B cell (primary cell): ENCODE data around the gene SIRPG. TPM values are rescaled to one million over a fixed set of nuclear protein-coding genes. Genes with fewer than 3 reads are reported as not detected.

ENCODE experiments used
- ATAC-seq: fragments of 200-7000 bp; cut with Tn5 transposase; one replicate; pipeline ENCODE4 v1.10.0; 2021; ENCODE audit warnings: low read depth, mild to moderate bottlenecking, moderate number of reproducible peaks, moderate library complexity
- CTCF ChIA-PET: fragments of 350-600 bp; sonication (Branson Sonifier 250); formaldehyde crosslinking; loops from one replicate; lab custom pipeline; 2021; ENCODE audit warnings: antibody characterized with exemption, inconsistent platforms; lab: Charles Lee
- POLR2A ChIA-PET: fragments of 350-600 bp; sonication (Branson Sonifier 250); formaldehyde crosslinking; loops from one replicate; lab custom pipeline; 2021; ENCODE audit warnings: antibody characterized with exemption; lab: Charles Lee
- DNase-seq: peaks from one replicate; pipeline ENCODE4 v3.0.0; 2013
- H2AFZ ChIP-seq: 2 replicates; pipeline ENCODE4 v1.6.1; 2012; ENCODE audit warnings: mild to moderate bottlenecking, low read depth, low read length; ENCODE audit not compliant: insufficient read depth, poor library complexity, severe bottlenecking
- H3K27ac ChIP-seq, 2 donors: 1 replicate in 1 of 2; 2 replicates in 1 of 2; pipeline ENCODE4 v1.5.1; 2012 to 2013; ENCODE audit warnings: low read length in 2 of 2, mild to moderate bottlenecking in 2 of 2, moderate library complexity in 1 of 2
- H3K27me3 ChIP-seq, 4 experiments: fragments of 200-600 bp in 1 of 4; sonication (generic) in 1 of 4; replicated peaks in 1 of 4; 1 replicate in 2 of 4; 2 replicates in 2 of 4; pipeline versions ENCODE4 v1.6.1 to v1.7.0; 2013 to 2016; ENCODE audit warnings: low read length in 3 of 4, mild to moderate bottlenecking in 2 of 4, mixed read lengths in 1 of 4, moderate library complexity in 1 of 4; ENCODE audit not compliant: insufficient read depth in 4 of 4, control insufficient read depth in 3 of 4; ENCODE audit errors: control extremely low read depth in 1 of 4
- H3K36me3 ChIP-seq, 2 experiments: replicated peaks in 1 of 2; 1 replicate in 1 of 2; 2 replicates in 1 of 2; pipeline versions ENCODE4 v1.6.1 to v1.7.1; 2013; ENCODE audit warnings: low read length in 1 of 2; ENCODE audit not compliant: insufficient read depth in 2 of 2, control insufficient read depth in 1 of 2; ENCODE audit errors: control extremely low read depth in 1 of 2, extremely low read depth in 1 of 2
- H3K4me1 ChIP-seq, 2 donors: fragments of 200-600 bp in 1 of 2; sonication (generic) in 1 of 2; 1 replicate in 1 of 2; 2 replicates in 1 of 2; pipeline versions ENCODE4 v1.5.1 to v1.6.1; 2013 to 2017; ENCODE audit warnings: low read length in 2 of 2; ENCODE audit not compliant: control insufficient read depth in 2 of 2, insufficient read depth in 2 of 2
- H3K4me2 ChIP-seq: replicated peaks from 2 replicates; pipeline ENCODE3; 2012; ENCODE audit warnings: mild to moderate bottlenecking, low read depth, low read length; ENCODE audit not compliant: poor library complexity, severe bottlenecking
- H3K4me3 ChIP-seq, 5 experiments: fragments of 200-600 bp in 1 of 5; sonication (generic) in 1 of 5; 1 replicate in 3 of 5; 2 replicates in 2 of 5; pipeline versions ENCODE4 v1.5.1 to v1.7.0; 2011 to 2016; ENCODE audit warnings: low read length in 4 of 5, mild to moderate bottlenecking in 4 of 5, low read depth in 2 of 5, control low read depth in 1 of 5, moderate library complexity in 1 of 5; ENCODE audit not compliant: insufficient read depth in 1 of 5; ENCODE audit errors: control extremely low read depth in 1 of 5, extremely low read depth in 1 of 5
- H3K79me2 ChIP-seq: fragments of 200-600 bp; sonication (generic); one replicate; pipeline ENCODE4 v1.6.0; 2016; ENCODE audit warnings: low read length; ENCODE audit not compliant: control insufficient read depth, insufficient read depth
- H3K9ac ChIP-seq: fragments of 200-600 bp; sonication (generic); 2 replicates; pipeline ENCODE4 v1.6.1; 2017; ENCODE audit warnings: mild to moderate bottlenecking, low read length, moderate library complexity
- H3K9me3 ChIP-seq, 3 donors: one replicate each; pipeline versions ENCODE4 v1.6.1 to v1.7.1; 2013; ENCODE audit warnings: low read length in 2 of 3; ENCODE audit not compliant: control insufficient read depth in 2 of 3, insufficient read depth in 1 of 3; ENCODE audit errors: control extremely low read depth in 1 of 3
- H4K20me1 ChIP-seq: 2 replicates; pipeline ENCODE4 v1.6.0; 2012; ENCODE audit warnings: mild to moderate bottlenecking, low read length; ENCODE audit not compliant: insufficient read depth, control insufficient read depth, poor library complexity, severe bottlenecking
- H3K27ac Mint-ChIP-seq: one replicate; pipeline ENCODE4 v1.8.0; 2021; ENCODE audit warnings: mixed read lengths
- H3K27me3 Mint-ChIP-seq: one replicate; pipeline ENCODE4 v1.8.0; 2021; ENCODE audit warnings: mixed read lengths
- H3K4me1 Mint-ChIP-seq: one replicate; pipeline ENCODE4 v1.8.0; 2021; ENCODE audit warnings: mixed read lengths
- H3K4me3 Mint-ChIP-seq: one replicate; pipeline ENCODE4 v1.8.0; 2021; ENCODE audit warnings: mixed read lengths
- H3K9me3 Mint-ChIP-seq: one replicate; pipeline ENCODE4 v1.8.0; 2022; ENCODE audit warnings: mixed read lengths; ENCODE audit not compliant: insufficient read depth
- EZH2 ChIP-seq: IDR thresholded peaks from 2 replicates; pipeline ENCODE4 v1.6.1; 2012; ENCODE audit warnings: borderline replicate concordance, low read depth, mild to moderate bottlenecking, moderate library complexity, low read length; ENCODE audit not compliant: insufficient read depth, poor library complexity, severe bottlenecking
- WGBS: methylation state at CpG from one replicate; pipeline ENCODE4 v1.1.5; 2013; ENCODE audit warnings: missing lambda C conversion rate; ENCODE audit not compliant: insufficient coverage; 5-methylcytosine and 5-hydroxymethylcytosine counted together
- intact Hi-C: fragments of 100-400 bp; cut with micrococcal nuclease; formaldehyde crosslinking; loops from one replicate; pipeline ENCODE4 v1.10.0; 2022
- polyA plus RNA-seq: library from polyadenylated mRNA; depleted of rRNA; stranded (reverse); fragments of >200 nt; gene quantifications from 2 replicates; pipeline ENCODE4 v1.2.3, GENCODE V29; 2012
- total RNA-seq, 2 donors: library from RNA; stranded (reverse); fragments of 120-200 nt in 1 of 2; gene quantifications; 1 replicate in 1 of 2; 2 replicates in 1 of 2; pipeline versions ENCODE4 v1.2.3 to v1.2.4, GENCODE V29; 2013 to 2022
- TF ChIP-seq, protein P1 (sequence below): fragments of 200-600 bp; IDR thresholded peaks from one replicate; pipeline ENCODE4 v1.8.0; 2022; ENCODE audit warnings: antibody characterized with exemption, mild to moderate bottlenecking

SIRPG gene
- total and polyA plus RNA-seq, 2 donors (not counting 1 experiment from before 2014, with no cell fraction given), result 0.09 TPM; not detected in 1

DNA sequence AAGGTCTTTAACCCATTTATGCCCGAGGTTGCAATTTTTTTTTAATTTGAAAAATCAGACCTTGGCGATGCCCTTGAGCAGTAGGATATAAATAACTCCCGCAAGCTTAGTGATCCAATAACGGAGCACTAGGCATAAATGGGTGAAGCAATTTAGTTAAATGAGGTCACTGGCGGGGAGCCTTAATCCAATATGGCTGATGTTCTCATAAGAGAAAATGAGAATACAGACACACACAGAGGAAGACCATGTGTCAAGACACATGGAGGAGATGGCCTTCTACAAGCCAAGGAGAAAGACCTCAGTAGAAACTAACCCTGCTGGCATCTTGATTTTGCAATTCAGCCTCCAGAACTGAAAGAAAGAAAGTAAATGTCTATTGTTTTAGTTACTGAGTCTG, 735 bp downstream of the SIRPG start:
- WGBS, result 94% methylated on average over 3 of the region's 5 CpGs
- ATAC-seq (no peak), DNase-seq (no peak)
- H3K27ac Mint-ChIP-seq, result no peak overlapping the region
- H3K4me2 ChIP-seq, result no peak overlapping the region
- no peaks in the 10 kb centered on the region for H3K36me3 ChIP-seq
- intact Hi-C loops, result no loop called here
- ChIA-PET POLR2A (no interaction called here), CTCF (no interaction called here)
- peaks cover 11% of the 10 kb centered on the region for H3K27me3 Mint-ChIP-seq
- H3K9ac ChIP-seq, result no peak overlapping the region
- peaks cover 0 to 3% (median 0%) of the 10 kb centered on the region in 4 experiments for H3K27me3 ChIP-seq
- H2AFZ ChIP-seq, result no peak overlapping the region
- TF ChIP-seq EZH2, result no peak
- TF ChIP-seq, protein P1, sequence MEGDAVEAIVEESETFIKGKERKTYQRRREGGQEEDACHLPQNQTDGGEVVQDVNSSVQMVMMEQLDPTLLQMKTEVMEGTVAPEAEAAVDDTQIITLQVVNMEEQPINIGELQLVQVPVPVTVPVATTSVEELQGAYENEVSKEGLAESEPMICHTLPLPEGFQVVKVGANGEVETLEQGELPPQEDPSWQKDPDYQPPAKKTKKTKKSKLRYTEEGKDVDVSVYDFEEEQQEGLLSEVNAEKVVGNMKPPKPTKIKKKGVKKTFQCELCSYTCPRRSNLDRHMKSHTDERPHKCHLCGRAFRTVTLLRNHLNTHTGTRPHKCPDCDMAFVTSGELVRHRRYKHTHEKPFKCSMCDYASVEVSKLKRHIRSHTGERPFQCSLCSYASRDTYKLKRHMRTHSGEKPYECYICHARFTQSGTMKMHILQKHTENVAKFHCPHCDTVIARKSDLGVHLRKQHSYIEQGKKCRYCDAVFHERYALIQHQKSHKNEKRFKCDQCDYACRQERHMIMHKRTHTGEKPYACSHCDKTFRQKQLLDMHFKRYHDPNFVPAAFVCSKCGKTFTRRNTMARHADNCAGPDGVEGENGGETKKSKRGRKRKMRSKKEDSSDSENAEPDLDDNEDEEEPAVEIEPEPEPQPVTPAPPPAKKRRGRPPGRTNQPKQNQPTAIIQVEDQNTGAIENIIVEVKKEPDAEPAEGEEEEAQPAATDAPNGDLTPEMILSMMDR, result no peak
- peaks cover under 1% of the 10 kb centered on the region for H3K4me1 Mint-ChIP-seq
- peaks cover 0 to 5% of the 10 kb centered on the region in 2 donors for H3K4me1 ChIP-seq
- no peaks in the 10 kb centered on the region for H3K9me3 Mint-ChIP-seq
- H3K9me3 ChIP-seq, result no peaks in the 10 kb centered on the region
- H3K4me3 Mint-ChIP-seq, result no peak overlapping the region
- no peaks in the 10 kb centered on the region for H4K20me1 ChIP-seq
- no peak overlapping the region for H3K4me3 ChIP-seq
- H3K79me2 ChIP-seq, result no peaks in the 10 kb centered on the region
- H3K27ac ChIP-seq, result no peak overlapping the region

DNA sequence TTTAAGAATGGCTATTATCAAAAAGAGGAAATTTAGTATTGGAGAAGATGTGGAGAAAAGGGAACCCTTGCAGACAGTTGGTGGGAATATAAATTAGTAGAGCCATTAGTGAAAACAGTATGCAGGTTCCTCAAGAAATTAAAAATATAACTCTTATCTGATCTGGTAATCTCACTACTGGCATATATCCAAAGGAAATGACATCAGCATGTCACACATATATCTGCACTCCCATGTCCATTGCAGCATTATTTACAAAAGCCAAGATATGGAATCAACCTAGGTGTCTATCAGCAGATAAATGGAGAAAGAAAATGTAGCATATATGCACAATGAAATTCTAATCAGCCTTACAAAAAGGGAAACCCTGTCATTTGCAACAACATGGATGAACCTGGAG, 2.6 kb downstream of the SIRPG start:
- TF ChIP-seq, protein P1, result no peak
- TF ChIP-seq EZH2, result no peak
- H3K79me2 ChIP-seq, result no peaks in the 10 kb centered on the region
- no peak overlapping the region for H3K4me2 ChIP-seq
- no peak overlapping the region for H3K27ac ChIP-seq
- no peaks in the 10 kb centered on the region for H3K36me3 ChIP-seq
- no peaks in the 10 kb centered on the region for H3K9me3 Mint-ChIP-seq
- DNase-seq (no peak), ATAC-seq (no peak)
- POLR2A ChIA-PET, result no interaction called here
- H3K9me3 ChIP-seq, result no peaks in the 10 kb centered on the region
- H3K4me1 Mint-ChIP-seq, result peaks cover 4% of the 10 kb centered on the region
- no peak overlapping the region for H3K4me3 Mint-ChIP-seq
- intact Hi-C loops, result no loop called here
- CTCF ChIA-PET, result no interaction called here
- H3K27me3 ChIP-seq, result peaks cover 0 to 3% (median 0%) of the 10 kb centered on the region in 4 experiments
- H3K9ac ChIP-seq, result no peak overlapping the region
- H3K4me3 ChIP-seq, result no peak overlapping the region
- no peaks in the 10 kb centered on the region for H4K20me1 ChIP-seq
- peaks cover 0 to 5% of the 10 kb centered on the region in 2 donors for H3K4me1 ChIP-seq
- H3K27me3 Mint-ChIP-seq, result peaks cover 11% of the 10 kb centered on the region
- no peak overlapping the region for H3K27ac Mint-ChIP-seq
- H2AFZ ChIP-seq, result no peak overlapping the region
